Naive B cell (primary cell): ENCODE data around the gene AKAP13. TPM values are rescaled to one million over a fixed set of nuclear protein-coding genes. Genes with fewer than 3 reads are reported as not detected.
A peak's percentile ranks its signal among the peaks of the same experiment; 100 is the strongest.

ENCODE experiments used
- ATAC-seq, 2 donors: fragments of 150-1000 bp; cut with Tn5 transposase; 2 replicates each; pipeline ENCODE4 v1.10.0; 2021; ENCODE audit warnings: low read depth in 2 of 2, mild to moderate bottlenecking in 2 of 2, moderate library complexity in 2 of 2
- DNase-seq: peaks from one replicate; pipeline ENCODE4 v3.0.0; 2022
- H3K27ac Mint-ChIP-seq, 6 donors: one replicate each; pipeline ENCODE4 v1.8.0; 2020 to 2022; ENCODE audit warnings: mild to moderate bottlenecking in 6 of 6, mixed read lengths in 6 of 6, moderate library complexity in 5 of 6, inconsistent platforms in 2 of 6
- H3K27me3 Mint-ChIP-seq, 3 donors: one replicate each; pipeline ENCODE4 v1.8.0; 2021 to 2022; ENCODE audit warnings: mixed read lengths in 3 of 3, mild to moderate bottlenecking in 1 of 3
- H3K36me3 Mint-ChIP-seq, 2 donors: one replicate each; pipeline ENCODE4 v1.8.0; 2020 to 2022; ENCODE audit warnings: mixed read lengths in 2 of 2, inconsistent platforms in 1 of 2, mild to moderate bottlenecking in 1 of 2
- H3K4me1 Mint-ChIP-seq, 3 donors: one replicate each; pipeline ENCODE4 v1.8.0; 2020 to 2022; ENCODE audit warnings: mixed read lengths in 3 of 3, inconsistent platforms in 1 of 3, mild to moderate bottlenecking in 1 of 3, moderate library complexity in 1 of 3
- H3K4me3 Mint-ChIP-seq, 8 donors: one replicate each; pipeline ENCODE4 v1.8.0; 2020 to 2022; ENCODE audit warnings: mild to moderate bottlenecking in 8 of 8, mixed read lengths in 8 of 8, moderate library complexity in 8 of 8, inconsistent platforms in 2 of 8
- H3K9me3 Mint-ChIP-seq, 7 donors: one replicate each; pipeline ENCODE4 v1.8.0; 2020 to 2022; ENCODE audit warnings: mixed read lengths in 7 of 7, mild to moderate bottlenecking in 5 of 7, inconsistent platforms in 2 of 7, moderate library complexity in 1 of 7
- polyA plus RNA-seq, 6 donors: library from polyadenylated mRNA; unstranded; fragments of 300-500 nt; fragmentation: Illumina TruSeq; gene quantifications; one replicate each; pipeline ENCODE4 v1.2.3, GENCODE V29; 2021; ENCODE audit warnings: low read depth in 6 of 6

Gene AKAP13
- polyA plus RNA-seq, 6 donors from 2014 or later: 63.4 to 185 (median 122) TPM

DNA sequence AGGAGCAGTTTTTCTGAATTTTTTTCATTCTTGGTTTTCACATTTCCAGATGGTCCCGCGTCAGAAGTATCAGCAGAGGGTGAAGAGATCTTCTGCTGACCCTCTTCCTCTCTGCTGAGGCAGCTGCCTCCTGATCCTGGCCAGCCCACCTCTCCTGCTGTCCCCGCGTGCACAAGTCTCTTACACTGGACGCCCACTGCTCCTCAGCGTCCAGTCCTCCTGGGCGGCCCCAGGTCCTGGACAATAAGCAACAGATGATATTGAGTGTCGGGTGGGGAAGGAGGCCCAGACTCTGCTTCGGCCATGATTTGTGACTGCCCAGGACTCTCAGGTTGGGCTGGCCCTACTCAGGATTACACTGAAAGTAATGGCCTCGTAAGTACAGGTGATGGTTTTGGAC, 364.2 kb downstream of the AKAP13 start:
- H3K9me3 Mint-ChIP-seq: no peaks in the 10 kb centered on the region
- H3K4me3 Mint-ChIP-seq: no peak overlapping the region
- H3K4me1 Mint-ChIP-seq: peaks cover 0 to 2% (median 0%) of the 10 kb centered on the region in 3 donors
- peak overlapping the region in 2 of 6 donors; percentile 7 to 37 for H3K27ac Mint-ChIP-seq
- DNase-seq (no peak), ATAC-seq (no peak)
- no peaks in the 10 kb centered on the region for H3K27me3 Mint-ChIP-seq
- peaks cover 0 to 24% of the 10 kb centered on the region in 2 donors for H3K36me3 Mint-ChIP-seq

DNA sequence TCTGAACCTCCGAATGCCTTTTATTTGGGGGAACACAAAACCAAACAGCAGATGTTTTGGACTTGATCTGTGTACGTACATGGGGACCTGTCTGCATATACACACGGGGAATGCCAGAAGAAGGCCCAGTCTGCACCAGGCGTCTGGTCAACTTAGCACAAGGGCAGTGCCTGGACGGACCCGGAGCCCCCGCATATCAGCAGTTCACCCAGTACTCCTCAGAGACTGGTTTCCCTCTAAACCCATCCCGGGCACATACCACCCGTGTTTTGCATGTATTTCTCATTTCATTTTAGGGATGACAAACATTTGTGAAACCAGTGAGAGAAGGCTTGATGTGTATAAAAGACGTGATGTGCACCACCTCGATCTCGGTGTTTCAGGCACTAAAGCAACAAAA, 364.6 kb downstream of the AKAP13 start:
- Mint-ChIP-seq H3K4me3 (no peak overlapping the region), H3K36me3 (peaks cover 0 to 22% of the 10 kb centered on the region in 2 donors), H3K9me3 (no peaks in the 10 kb centered on the region), H3K27ac (peak overlapping the region in 1 of 6 donors; percentile 45), H3K4me1 (peaks cover 0 to 2% (median 0%) of the 10 kb centered on the region in 3 donors), H3K27me3 (no peaks in the 10 kb centered on the region)
- no peak for ATAC-seq
- DNase-seq: no peak

DNA sequence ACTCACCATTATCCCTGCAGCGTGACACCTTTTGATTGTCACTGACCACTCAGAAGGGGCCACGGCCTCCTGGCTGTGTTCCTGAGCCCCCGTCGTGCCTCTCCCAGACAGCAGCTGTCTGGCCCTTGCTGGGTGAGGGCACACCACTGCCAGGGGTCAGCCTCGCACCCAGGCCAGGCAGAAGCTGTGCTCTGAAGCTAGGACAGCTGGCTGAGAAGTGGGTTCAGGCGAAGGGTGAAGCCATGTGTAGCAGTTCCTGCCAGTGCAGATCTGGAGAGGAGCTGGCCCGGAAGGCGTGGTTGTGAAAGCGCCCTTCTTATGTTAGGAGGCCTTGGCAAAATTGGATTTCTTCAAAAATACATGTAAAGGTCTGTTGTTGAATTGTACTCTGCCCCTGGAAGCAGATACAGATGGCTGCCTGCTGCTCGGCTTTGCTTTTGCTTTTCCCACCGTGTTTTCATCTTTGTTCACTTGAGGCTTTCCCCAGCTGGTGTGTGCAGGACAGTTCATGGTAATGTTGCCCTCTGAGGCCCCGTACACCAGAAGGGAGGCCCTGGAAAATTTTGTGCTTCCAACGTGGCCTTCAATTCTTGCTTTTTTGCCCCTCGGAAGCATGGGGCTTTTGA, 365.2 kb downstream of the AKAP13 start:
- no peak for DNase-seq
- Mint-ChIP-seq H3K27me3 (no peaks in the 10 kb centered on the region), H3K9me3 (no peaks in the 10 kb centered on the region), H3K4me3 (no peak overlapping the region), H3K36me3 (peaks cover 0 to 22% of the 10 kb centered on the region in 2 donors), H3K27ac (peak overlapping the region in 3 of 6 donors; percentile 45 to 63 (median 62)), H3K4me1 (peaks cover 0 to 2% (median 0%) of the 10 kb centered on the region in 3 donors)
- ATAC-seq: no peak

DNA sequence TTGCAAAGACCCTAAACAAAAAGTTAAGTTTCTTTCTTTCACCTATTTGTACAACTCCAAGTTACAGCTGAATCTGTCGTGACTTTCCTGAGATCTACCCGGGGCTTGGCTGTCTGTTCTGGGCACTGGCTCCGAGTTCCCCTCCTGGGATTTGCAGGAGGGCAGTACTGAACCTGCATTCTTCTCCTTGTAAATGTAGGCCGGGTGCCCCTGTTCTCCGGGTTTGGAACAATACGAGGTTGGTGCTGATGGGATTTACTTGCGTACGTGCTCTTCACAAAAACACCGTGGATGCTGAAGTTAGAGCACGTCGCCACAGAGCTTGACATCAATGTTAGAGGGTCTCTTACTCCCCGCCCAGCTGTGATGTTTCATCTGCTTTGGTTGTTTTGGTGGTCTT, 366.2 kb downstream of the AKAP13 start:
- peak overlapping the region in 1 of 8 donors; percentile 35 for H3K4me3 Mint-ChIP-seq
- H3K27ac Mint-ChIP-seq: peak overlapping the region in 1 of 6 donors; percentile 11
- DNase-seq (no peak), ATAC-seq (no peak)
- peaks cover 0 to 22% of the 10 kb centered on the region in 2 donors for H3K36me3 Mint-ChIP-seq
- no peaks in the 10 kb centered on the region for H3K27me3 Mint-ChIP-seq
- peaks cover 0 to 2% (median 0%) of the 10 kb centered on the region in 3 donors for H3K4me1 Mint-ChIP-seq
- H3K9me3 Mint-ChIP-seq: no peaks in the 10 kb centered on the region

DNA sequence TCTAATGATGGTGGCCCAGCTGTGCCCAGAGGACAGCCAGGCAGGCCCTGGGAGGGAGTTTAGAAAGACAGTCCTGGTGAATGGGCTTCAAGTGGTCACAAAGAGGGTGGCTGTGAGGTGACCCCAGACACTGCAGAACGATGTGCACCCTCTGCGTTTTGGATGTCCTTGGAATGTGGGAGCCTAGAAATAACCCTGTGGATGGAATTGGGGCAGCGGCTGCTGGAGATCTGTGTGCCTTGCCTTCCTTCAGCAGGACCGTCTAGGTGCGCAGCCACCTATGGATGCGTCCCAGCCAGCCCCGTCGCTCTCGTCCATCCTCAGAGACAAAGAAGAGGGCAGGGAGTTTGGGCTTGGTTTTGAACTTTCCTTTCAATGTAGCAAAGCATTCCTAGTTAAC, 367.8 kb downstream of the AKAP13 start:
- no peak for DNase-seq
- no peaks in the 10 kb centered on the region for H3K9me3 Mint-ChIP-seq
- no peak overlapping the region for H3K4me3 Mint-ChIP-seq
- H3K27me3 Mint-ChIP-seq: no peaks in the 10 kb centered on the region
- peak overlapping the region in 2 of 6 donors; percentile 15 to 83 for H3K27ac Mint-ChIP-seq
- peaks cover 0 to 14% of the 10 kb centered on the region in 2 donors for H3K36me3 Mint-ChIP-seq
- peaks cover 4 to 6% (median 5%) of the 10 kb centered on the region in 3 donors for H3K4me1 Mint-ChIP-seq
- ATAC-seq: no peak

DNA sequence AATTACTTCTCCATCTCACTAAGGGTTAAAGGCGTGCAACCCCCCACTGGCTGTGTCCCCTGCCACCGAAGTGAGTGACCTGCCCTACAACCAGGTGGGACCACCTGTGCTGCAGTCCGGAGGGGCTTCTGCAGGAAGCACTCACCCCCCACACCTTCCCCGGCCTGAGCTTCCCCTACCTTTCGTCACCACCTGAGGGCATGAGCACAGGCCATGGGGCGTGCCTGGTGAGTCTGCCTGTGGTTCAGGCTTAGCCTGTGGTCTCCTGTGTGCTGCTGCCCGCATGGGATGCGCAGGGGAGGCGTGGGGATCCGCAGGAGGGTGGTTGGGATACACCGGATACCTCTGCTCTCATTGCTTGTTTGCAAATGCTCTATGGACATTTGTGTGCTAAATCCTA, 368.3 kb downstream of the AKAP13 start:
- H3K27ac Mint-ChIP-seq: peak overlapping the region in 2 of 6 donors; percentile 41 to 80
- ATAC-seq (peak in 1 of 2 donors; percentile 16), DNase-seq (no peak)
- peaks cover 0 to 9% of the 10 kb centered on the region in 2 donors for H3K36me3 Mint-ChIP-seq
- H3K27me3 Mint-ChIP-seq: no peaks in the 10 kb centered on the region
- peak overlapping the region in 1 of 8 donors; percentile 22 for H3K4me3 Mint-ChIP-seq
- no peaks in the 10 kb centered on the region for H3K9me3 Mint-ChIP-seq
- peaks cover 4 to 6% (median 5%) of the 10 kb centered on the region in 3 donors for H3K4me1 Mint-ChIP-seq

DNA sequence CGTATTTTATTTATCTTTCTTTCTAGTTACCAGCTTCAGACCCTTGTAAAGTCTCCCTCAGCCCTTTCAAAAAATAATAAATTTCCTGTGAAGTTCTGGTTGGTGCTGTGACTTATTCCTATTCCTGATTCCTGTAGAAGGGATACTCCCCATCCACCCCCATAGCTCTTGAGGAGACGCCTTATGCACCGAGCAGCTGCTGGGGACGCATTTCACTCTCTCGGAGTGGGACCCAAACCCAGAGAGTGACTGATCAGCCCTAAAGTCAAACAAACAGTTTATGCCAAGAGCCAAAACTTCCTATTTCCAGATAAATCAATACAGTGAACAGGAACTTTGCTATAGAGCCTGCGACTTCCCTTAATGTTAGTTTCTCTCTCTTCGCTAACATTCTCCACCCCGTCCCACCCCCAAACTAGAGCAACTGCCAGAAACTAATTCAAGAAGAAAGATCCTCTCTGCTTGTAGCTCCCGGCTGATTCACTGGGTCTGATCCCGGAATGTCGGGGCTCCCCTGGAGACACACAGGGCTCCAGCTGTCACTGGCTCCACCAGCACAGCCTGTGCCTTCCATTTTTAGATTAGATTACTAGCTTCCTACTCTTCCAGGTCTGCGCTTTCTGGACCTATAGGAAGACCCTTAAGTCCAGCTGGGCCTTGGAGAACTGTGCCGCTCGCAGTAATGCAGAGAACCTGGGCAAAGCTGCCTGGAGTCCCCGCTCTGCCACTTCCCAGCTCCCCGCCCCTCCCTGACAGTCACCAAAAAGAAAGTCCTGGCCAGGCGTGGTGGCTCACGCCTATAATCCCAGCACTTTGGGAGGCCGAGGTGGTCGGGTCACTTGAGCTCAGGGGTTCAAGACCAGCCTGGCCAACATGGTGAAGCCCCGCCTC, 369.1 kb downstream of the AKAP13 start:
- peaks cover 0 to 1% of the 10 kb centered on the region in 2 donors for H3K36me3 Mint-ChIP-seq
- H3K9me3 Mint-ChIP-seq: no peaks in the 10 kb centered on the region
- peaks cover 4 to 6% (median 5%) of the 10 kb centered on the region in 3 donors for H3K4me1 Mint-ChIP-seq
- ATAC-seq (no peak), DNase-seq (no peak)
- H3K27me3 Mint-ChIP-seq: no peaks in the 10 kb centered on the region
- peak overlapping the region in 1 of 8 donors; percentile 23 for H3K4me3 Mint-ChIP-seq
- H3K27ac Mint-ChIP-seq: peak overlapping the region in 5 of 6 donors; percentile 31 to 83 (median 79)

DNA sequence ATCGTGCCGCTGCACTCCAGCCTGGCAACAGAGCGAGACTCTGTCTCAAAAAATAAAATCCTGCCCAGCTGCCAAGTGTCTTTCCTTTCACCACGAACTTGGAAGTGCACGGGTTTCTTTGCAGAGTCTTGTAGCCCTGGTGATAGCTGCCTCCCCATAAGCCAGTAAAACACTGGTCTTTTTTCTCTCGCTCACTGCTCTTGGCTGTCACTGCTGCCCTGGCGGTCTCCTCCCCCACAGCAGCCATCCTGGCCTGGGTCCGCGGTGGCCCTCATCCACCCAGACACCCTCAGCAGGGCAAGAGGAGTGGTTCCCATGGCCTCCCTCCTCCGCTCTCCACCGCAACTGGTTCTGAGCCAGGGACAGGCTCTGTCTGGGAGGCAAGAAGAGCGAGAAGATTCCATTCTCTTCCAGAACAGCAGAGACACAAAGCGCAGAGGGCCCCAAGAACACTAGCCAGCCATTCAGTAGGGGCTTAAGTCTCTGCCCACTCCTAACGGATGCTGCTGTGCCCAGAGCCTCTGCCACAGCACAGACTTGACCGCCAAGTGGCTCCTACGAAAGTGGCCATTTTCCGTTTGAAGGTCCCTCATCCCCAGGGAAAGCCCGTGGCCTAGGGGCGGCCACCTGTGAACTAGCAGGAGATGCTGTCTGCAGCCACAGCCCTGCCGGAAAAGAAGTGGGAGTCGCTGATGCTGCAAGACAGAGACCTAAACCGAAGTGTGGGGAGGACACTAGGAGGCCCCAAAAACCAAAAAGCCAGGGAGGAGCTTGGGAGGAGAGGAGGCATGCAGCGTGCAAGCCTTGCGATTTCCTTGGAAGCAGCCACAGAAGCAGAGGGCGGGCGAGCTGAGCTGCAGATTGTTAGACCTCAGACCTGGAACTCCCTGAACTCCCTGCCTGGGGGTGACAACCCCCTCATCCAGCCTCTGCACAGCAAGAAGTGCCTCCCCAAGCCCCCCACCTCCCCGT, 370.2 kb downstream of the AKAP13 start:
- no peak for ATAC-seq
- H3K4me1 Mint-ChIP-seq: peaks cover 4 to 6% (median 5%) of the 10 kb centered on the region in 3 donors
- DNase-seq: no peak
- peak overlapping the region in 5 of 6 donors; percentile 15 to 88 (median 82) for H3K27ac Mint-ChIP-seq
- H3K36me3 Mint-ChIP-seq: no peaks in the 10 kb centered on the region
- no peaks in the 10 kb centered on the region for H3K9me3 Mint-ChIP-seq
- H3K4me3 Mint-ChIP-seq: peak overlapping the region in 1 of 8 donors; percentile 41
- H3K27me3 Mint-ChIP-seq: no peaks in the 10 kb centered on the region

DNA sequence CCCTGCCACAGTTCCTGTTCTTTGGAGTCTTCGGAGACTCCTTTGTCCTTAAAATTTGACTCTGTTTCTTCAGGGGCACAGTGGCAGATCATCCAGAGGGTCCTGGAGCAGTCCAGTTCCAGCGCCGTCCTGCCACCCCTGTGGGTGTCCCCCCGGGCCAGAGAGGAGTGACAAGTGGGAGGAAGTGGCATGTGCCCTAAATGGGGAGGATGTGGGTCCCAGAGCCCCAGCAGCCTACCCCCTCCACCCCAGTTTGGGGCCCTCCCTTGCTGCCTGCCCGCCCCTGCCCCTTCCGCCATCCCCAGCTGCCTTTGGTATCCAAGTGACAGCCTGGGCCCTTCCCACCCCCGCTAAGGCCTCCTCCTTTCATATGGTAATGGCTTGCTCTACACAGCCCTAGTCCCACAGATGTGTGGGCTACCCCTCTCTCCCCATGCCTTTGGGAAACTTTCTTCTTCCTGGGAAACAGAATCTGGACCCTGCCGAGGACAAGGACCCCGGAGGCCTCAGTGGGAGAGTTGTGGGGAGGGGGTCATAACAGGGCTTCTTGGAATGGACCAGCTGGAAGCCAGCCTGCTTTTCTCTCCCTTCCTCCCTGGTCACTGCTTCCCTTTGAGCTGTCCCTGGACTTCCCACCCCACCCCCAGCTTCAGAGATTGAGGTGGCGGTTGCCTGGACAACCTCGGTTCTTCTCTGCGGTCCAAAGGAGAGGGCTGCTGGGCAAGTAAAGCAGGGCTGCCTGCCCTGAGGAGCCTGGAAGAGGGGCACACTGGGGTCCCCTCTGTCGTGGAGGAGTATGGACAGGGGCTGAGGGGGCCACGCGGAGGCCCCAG, 371.1 kb downstream of the AKAP13 start:
- Mint-ChIP-seq H3K4me1 (peaks cover 4 to 6% (median 5%) of the 10 kb centered on the region in 3 donors), H3K27me3 (no peaks in the 10 kb centered on the region), H3K9me3 (no peaks in the 10 kb centered on the region), H3K4me3 (no peak overlapping the region), H3K36me3 (no peaks in the 10 kb centered on the region), H3K27ac (peak overlapping the region in 4 of 6 donors; percentile 60 to 88 (median 76))
- ATAC-seq (no peak), DNase-seq (no peak)

DNA sequence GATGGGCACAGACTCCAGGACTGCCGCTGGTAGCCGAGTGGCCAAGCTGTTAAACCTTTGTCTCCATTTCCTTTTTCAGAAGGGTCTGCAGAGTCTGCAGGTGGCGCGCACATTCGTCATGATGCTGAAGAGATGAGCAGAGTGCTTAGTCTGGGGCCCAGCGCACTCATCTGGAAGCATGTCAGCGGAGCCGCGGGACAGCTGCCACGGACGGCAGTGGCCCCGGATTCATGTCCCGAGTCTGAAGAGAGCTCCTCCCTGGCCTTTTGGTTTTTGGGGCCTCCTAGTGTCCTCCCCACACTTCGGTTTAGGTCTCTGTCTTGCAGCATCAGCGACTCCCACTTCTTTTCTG, 371.7 kb downstream of the AKAP13 start:
- H3K4me3 Mint-ChIP-seq: no peak overlapping the region
- H3K4me1 Mint-ChIP-seq: peaks cover 4 to 6% (median 5%) of the 10 kb centered on the region in 3 donors
- no peaks in the 10 kb centered on the region for H3K9me3 Mint-ChIP-seq
- ATAC-seq: no peak
- H3K36me3 Mint-ChIP-seq: no peaks in the 10 kb centered on the region
- H3K27ac Mint-ChIP-seq: peak overlapping the region in 3 of 6 donors; percentile 10 to 70 (median 60)
- no peaks in the 10 kb centered on the region for H3K27me3 Mint-ChIP-seq
- DNase-seq: no peak

DNA sequence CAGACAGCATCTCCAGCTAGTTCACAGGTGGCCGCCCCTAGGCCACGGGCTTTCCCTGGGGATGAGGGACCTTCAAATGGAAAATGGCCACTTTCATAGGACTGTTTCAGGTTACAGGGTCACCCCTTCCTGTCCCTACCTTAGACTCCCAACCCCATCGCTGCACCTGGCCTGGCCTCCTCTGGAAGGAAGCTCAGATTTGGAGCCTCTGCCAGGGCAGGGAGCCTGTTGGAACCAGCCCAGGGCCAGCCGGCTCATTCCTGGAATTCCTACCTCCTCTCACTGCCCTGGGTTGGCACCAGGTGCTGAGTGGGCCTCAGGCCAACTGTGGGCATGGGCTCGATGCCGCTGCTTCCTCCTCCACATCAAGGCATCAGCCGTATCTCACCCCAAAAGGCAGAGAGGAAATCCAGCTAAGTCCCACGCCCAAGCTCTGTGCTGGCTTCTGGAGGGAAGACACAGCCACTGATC, 372.1 kb downstream of the AKAP13 start:
- DNase-seq (no peak), ATAC-seq (no peak)
- Mint-ChIP-seq H3K27me3 (no peaks in the 10 kb centered on the region), H3K36me3 (no peaks in the 10 kb centered on the region), H3K9me3 (no peaks in the 10 kb centered on the region), H3K4me1 (peaks cover 4 to 6% (median 5%) of the 10 kb centered on the region in 3 donors), H3K4me3 (no peak overlapping the region), H3K27ac (peak overlapping the region in 4 of 6 donors; percentile 10 to 70 (median 58))

DNA sequence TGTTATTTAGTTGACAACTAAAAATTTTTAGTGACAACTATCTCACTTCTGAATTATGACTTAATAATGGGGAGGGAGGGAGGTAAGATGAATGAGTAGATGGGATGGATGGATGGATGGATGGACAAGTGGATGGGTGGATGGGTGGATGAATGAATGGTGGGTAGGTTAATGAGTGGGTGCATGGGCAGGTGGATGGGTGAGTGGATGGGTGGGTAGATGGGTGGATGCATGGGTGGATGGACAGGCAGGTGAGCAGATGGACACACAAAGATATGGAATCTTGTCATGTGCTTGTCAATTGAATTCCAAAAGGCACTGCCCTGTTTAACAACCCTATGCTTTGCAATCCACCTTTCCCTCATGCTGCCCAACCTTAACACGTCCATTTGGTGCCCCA, 372.9 kb downstream of the AKAP13 start:
- H3K4me1 Mint-ChIP-seq: peaks cover 4 to 6% (median 5%) of the 10 kb centered on the region in 3 donors
- DNase-seq (no peak), ATAC-seq (no peak)
- H3K4me3 Mint-ChIP-seq: no peak overlapping the region
- peak overlapping the region in 2 of 6 donors; percentile 37 to 81 for H3K27ac Mint-ChIP-seq
- H3K27me3 Mint-ChIP-seq: no peaks in the 10 kb centered on the region
- H3K36me3 Mint-ChIP-seq: no peaks in the 10 kb centered on the region
- no peaks in the 10 kb centered on the region for H3K9me3 Mint-ChIP-seq
